DMS153 (cell line): ENCODE data around the gene ADAP1.
"Not testable (repeated sequence)": the region's sequence is repeated elsewhere in the genome, so short reads cannot be mapped to it uniquely, and the experiment has no call there.

ENCODE experiments used
- DNase-seq: peaks from one replicate; lab custom pipeline; 2025; lab: John Stamatoyannopoulos, UW

Gene ADAP1, protein sequence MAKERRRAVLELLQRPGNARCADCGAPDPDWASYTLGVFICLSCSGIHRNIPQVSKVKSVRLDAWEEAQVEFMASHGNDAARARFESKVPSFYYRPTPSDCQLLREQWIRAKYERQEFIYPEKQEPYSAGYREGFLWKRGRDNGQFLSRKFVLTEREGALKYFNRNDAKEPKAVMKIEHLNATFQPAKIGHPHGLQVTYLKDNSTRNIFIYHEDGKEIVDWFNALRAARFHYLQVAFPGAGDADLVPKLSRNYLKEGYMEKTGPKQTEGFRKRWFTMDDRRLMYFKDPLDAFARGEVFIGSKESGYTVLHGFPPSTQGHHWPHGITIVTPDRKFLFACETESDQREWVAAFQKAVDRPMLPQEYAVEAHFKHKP

DNA sequence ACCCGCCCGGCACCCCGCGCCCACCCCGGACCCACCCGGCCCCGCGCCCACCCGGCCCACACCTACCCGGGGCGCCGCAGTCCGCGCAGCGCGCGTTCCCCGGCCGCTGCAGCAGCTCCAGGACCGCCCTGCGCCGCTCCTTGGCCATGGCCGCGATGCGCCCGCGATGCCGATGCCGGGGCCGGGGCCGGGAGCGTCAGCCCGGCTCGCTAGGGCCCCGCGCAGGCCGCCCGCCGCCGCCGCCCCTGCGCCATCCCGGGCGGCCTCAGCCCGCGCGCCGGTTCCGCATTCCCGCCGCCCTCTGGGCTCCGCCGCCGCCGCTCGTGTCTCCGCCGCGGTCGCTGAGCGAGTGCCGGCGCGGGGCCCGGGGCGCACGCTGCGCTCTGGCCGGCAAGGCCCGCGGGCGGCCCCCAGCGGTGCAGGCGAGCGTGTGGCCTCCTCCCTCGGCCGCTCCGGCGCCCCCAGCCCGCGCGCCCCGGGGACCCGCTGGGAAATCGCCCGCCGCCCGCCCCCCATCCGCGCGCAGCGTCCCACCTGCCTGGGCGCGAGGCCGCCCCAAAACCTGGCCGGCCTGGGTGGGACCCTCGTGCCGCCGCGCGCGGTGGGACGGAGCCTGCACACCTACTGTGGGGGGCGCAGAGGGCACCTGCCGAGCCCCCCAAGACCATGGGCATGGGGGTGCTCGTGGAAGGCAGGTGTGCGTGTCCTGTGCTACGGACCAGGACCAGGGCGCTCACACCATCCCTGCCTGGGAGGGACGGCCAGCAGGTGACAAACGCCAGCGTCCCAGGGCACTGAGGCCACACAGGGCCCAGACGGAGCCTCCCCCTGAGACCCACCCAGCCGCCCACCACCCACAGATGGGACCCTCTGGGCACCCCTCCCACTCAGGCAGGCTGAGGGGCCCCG, at the start of gene ADAP1:
Gene ADAP1, minus strand, starts transcription at position 351 of the 909 bp plus-strand sequence. Its CDS starts 203 bp downstream, at position 148.
- DNase-seq = no peak

DNA sequence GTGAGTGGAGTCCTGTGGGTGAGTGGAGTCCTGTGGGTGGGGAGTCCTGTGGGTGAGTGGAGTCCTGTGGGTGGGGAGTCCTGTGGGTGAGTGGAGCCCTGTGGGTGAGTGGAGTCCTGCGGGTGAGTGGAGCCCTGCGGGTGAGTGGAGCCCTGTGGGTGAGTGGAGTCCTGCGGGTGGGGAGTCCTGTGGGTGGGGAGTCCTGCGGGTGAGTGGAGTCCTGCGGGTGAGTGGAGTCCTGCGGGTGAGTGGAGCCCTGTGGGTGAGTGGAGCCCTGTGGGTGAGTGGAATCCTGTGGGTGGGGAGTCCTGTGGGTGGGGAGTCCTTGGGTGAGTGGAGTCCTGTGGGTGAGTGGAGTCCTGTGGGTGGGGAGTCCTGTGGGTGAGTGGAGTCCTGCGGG, 48.0 kb upstream of the ADAP1 start:
- DNase-seq = not testable (repeated sequence)

DNA sequence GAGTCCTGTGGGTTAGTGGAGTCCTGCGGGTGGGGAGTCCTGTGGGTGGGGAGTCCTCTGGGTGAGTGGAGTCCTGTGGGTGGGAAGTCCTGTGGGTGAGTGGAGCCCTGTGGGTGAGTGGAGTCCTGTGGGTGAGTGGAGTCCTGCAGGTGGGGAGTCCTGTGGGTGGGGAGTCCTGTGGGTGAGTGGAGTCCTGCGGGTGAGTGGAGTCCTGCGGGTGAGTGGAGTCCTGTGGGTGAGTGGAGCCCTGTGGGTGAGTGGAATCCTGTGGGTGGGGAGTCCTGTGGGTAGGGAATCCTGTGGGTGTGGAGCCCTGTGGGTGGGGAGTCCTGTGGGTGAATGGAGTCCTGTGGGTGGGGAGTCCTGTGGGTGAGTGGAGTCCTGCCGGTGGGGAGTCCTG, 47.5 kb upstream of the ADAP1 start:
- DNase-seq = not testable (repeated sequence)

DNA sequence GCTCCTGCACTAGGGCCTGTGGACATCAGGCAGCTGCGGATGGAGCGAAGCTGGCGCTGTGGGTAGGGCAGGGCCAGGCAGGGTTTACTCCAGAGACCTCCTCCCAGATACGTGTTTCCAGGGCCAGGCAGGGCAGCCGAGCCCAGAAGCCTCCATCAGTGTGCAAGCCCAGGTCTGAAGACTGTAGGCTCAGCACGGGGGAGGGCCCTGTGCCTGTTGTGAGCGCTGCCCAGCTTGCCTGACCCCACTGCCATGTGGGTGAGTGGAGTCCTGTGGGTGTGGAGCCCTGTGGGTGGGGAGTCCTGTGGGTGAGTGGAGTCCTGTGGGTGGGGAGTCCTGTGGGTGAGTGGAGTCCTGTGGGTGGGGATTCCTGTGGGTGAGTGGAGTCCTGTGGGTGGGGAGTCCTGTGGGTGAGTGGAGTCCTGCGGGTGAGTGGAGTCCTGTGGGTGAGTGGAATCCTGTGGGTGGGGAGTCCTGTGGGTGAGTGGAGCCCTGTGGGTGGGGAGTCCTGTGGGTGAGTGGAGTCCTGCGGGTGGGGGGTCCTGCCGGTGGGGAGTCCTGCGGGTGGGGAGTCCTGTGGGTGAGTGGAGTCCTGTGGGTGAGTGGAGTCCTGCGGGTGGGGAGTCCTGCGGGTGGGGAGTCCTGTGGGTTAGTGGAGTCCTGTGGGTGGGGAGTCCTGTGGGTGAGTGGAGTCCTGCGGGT, 46.7 kb upstream of the ADAP1 start:
- DNase-seq = not testable (repeated sequence)

DNA sequence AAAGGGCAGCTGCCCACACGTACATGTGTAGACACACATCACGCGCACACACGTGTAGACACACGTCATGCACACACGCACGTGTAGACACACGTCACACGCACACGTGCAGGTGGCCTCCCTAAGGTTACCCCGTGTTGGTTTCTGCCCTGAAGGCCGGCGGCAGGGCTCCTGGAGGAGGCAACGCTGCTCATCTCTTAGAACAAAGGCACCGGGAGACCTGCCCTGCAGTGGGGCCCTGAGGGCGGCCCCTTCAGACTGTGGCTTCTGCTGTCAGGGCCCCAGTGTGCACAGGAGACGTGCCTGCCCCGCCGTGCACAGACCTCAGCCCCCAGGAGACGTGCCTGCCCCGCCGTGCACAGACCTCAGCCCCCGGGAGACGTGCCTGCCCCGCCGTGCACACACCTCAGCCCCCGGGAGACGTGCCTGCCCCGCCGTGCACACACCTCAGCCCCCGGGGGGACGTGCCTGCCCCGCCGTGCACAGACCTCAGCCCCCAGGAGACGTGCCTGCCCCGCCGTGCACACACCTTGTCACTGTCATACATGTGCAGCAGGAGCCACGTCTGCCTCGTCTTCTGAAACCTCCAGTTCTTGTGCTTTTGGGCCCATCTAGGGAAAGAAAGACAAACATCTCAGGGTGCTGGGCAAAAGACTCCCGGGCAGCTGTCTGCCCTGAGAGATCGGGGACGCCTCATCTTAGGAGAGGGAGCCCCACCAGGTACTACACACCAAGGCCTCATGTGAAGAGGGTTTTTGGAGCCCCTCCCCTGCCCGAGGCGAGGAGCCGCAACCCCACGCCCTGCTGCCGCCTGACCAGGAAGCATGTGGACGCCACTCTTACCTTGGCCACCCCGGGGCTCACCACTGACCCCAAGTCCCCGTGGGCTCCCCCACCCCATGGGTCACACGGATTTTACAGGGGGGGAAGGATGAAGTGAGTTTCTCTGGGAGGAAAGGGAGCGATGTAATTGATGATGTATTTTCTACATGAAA, 45.8 kb upstream of the ADAP1 start:
- DNase-seq = no peak

DNA sequence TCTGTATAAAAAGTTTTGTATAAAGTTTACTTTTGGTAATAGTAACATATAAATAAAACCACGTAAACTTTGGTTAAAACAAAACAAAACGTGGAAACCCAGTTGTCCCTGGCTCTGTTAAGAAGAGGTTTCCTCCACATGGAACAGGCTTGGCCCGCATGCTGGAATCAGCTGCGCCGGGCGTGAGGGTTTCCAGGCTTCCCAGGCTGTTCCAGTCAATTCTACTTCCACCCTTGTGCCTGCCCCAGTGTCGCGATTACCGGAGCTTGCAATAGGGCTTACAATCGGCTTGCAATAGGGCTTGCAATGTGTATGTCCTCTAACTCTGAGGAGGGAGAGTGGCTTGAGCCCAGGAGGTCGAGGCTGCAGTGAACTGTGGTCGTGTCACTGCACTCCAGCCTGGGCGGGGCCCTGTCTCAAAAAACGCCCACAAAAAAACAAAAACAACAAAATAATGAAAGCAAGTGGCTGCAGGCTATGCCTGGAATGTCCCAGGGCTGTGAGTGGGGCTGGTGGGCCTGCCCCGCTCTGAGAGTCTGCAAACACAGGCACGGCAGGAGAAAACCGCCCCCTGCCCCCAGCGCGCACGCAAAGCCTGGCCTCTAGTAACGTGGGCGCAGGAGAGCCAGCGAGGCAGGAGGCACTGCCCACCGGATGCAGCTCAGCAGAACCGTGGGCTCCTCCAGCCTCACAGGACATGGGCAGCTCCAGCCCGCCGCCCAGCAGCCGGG, 44.8 kb upstream of the ADAP1 start:
- DNase-seq = no peak

DNA sequence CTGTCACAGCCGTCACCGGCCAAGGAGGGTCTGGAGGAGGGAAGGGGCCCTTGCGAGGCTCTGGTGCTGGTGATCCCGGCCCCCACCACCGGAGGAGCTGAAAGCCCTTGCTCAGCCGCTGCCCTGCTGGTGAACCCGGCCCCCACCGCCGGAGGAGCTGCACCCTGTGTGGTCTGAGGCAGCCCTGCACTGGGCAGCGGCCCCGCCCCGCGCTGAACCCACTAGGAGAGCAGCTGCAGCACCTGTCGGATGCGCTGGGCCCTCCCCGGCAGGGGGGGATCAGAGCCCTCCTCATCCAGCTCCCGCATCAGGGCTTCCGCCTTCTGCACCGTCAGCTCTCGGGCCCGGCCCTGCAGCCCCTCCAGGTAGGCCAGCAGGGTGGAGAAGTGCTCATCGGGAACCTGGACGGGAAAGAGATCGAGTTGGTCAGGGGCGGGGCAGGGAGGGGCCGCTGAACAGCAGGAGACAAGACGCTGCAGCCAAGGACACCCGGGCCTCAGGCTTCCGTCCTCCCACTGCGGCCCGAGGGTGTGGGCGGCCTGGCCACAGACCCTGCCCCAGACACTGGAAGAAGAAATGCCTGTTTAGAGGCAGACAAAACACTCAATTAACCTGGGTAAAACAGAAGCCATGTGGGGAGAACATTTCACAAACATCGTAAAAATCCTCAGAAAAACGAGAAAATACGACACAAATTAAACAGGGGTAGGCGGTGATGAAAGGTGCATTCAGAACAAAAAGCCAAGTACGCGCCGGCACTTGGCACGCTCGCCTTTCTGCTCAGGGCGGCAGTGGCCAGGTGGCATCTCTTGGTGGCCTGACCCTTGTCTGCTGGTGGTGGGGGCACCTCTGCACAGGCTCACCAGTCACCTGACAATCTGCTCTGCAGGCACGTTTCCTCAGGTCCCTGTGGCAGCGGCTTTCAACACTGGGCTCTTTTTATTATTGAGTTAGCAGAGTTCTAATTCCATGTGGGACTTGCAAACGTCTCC, 43.2 kb upstream of the ADAP1 start:
- DNase-seq = no peak

DNA sequence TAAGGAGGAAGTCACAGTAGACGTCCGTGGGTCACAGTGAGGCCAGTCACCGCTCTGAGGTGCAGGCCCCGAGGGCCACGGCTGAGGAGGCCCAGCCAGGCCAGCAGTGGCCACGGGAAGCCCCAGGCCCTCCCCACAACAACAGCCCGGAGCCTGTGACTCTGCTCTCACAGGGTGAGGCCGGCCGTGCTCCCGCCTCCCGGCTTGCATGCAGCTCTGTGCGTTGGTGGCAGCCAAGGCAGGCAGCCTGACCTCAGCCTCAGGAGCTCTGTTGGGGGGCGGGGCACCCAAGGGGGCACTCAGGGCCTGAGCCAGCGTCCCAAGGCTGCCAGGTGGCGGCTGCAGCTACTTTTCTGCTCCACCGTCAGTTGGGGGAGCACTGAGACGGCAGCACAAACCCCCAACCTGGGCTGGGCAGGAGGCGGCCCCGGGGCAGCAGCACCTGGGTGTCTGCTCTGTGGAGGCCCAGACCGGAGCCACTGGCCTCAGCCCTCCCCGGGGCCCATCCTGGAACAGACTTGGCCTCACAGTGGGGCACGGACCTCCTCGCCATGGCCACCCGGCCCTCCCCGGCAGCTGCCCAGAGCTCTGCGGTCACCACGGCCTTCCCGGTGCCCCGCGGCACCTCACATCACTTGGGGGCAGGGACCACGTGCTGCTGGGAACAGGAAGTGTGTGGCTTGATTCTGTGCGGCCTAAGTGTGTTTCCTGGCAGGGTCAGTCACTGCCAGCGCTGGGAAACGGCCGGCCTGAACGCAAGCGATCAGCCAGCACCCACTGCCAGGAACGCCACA, 41.8 kb upstream of the ADAP1 start:
- no peak for DNase-seq

DNA sequence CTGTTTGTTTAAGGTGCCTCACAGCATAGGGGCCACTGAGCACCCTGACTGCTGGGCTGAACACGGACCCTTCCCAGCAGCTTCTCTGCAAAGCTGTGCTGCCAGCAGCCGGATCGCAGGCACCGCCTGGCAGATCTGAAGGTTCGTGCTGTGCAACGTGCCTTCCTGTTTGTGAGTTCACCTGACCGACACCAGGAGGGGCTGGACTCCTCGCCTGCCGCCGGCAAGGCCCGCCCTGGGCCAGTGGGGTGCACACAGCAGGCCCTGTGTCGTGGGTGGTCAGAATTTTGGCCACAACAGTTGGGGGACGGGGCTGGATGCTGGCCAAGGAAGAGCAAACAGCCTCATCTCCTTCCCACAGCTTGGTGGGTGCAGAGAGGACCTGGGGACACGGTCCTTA, 41.1 kb upstream of the ADAP1 start:
- DNase-seq = no peak

DNA sequence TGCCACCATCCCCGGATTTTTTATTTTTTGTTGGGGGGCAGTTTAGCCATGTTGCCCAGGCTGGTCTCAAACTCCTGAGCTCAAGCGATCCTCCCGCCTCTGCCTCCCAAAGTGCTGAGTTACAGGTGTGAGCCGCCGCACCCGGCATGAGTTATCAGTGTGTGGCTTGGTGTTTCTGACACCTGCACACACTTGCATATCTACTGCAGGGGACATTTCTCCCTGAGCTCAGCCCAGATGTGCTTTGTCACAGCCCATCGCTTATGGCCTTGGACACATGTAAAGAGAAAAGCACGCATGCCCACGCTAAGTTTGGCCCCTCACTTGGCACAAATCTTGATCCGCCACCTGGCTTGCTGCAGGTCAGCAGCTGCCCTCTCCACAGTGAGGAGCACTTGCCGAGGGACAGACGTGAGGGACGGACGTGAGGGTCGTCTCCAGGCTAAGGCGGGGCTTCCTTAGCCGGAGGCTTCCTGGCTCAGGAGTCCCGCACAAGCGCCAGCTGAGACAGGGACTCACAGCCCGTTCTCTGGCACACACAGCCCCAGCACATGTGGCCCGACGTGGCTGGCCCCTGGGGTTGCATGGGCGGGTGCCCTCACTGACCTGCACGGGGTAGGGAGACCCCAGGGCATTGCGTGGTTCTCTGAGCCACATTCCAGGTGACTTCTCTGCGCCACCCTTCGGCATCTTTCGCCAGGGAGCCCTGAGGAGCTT, 40.3 kb upstream of the ADAP1 start:
- DNase-seq = no peak

DNA sequence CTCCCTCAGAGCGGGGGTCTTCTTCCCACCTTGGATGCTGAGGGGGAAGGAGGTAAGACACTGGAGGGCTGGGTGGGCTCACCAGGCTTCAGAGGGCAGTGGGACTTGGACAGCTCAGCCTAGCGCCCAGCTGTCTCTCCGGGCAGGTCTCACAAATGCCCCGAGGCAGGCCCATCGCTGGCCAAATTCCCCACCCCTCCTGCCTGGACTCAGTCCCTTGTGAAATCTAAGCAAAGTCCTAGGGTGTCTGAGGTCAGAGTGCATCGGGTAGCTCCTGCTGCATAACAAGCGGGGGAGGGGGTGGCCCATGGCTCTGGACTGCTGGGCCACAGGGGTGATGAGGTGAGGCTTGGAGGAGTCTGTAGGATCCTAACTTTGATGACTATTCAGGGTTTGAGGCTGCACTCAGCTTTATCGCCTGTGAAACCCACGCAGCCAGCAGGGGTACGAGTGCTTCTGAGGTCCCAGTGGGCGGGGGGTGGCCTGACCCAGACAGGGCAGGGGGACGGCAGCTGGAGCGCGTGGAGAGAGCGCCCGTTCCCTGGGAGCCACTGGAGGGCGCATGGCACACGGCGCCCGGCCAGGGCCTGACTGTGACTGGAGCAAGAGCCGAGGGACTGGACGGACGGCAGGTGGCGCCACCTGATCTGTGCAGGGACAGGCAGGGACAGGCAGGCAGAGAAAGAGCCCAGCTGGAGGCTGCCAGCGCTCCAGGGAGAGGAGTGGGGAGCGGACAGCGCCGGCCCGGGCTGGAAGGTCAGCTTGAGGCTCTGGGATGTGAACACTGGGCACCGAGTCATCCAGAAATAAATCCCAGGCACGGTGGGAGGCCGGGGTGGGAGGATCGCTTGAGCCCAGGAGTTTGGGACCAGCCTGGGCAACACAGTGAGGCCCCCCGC, 38.5 kb upstream of the ADAP1 start:
- peak; percentile 93 for DNase-seq

DNA sequence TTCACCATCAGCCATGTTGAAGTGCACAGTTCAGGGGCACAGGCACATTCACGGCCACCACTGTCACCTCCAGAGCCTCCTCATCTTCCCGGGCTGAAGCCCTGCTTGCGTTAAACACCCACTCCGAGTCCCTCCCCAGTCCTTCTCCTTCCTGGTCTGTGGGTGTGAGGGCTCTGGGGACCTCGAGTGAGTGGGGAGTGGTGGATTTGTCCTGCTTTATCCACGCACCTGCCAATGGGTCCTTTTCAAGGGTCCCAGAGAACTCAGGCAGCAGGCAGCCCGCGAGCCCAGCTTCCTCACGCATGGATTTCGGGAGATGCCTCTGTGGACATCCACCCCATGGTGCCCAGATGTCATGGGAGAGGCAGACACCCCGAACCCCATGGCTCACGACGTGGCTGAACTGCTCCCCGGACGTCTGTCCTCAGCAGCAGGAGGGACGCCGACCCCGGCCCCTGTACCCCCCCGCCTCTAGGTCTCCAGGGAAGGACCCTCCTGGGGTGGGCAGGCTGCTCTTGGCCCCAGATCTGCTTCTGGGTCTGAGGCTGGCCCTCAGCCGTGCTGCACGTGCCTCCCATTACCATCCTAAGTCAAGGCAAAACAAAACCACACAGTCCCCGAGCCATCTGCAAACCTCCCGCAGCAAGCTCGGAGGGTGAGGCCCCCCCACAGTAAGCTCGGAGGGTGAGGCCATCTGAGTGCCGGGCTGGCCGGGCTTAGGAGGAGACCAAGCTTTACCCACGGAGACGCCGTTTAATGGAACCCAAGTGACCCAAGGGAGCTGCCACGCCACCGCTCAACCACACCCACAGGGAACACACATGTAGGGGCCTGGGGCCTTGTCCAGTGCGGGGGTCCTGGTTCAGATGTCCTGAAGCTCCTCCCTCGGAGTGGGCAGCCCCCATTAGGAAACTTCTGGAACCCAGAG, 37.5 kb upstream of the ADAP1 start:
- DNase-seq = no peak

DNA sequence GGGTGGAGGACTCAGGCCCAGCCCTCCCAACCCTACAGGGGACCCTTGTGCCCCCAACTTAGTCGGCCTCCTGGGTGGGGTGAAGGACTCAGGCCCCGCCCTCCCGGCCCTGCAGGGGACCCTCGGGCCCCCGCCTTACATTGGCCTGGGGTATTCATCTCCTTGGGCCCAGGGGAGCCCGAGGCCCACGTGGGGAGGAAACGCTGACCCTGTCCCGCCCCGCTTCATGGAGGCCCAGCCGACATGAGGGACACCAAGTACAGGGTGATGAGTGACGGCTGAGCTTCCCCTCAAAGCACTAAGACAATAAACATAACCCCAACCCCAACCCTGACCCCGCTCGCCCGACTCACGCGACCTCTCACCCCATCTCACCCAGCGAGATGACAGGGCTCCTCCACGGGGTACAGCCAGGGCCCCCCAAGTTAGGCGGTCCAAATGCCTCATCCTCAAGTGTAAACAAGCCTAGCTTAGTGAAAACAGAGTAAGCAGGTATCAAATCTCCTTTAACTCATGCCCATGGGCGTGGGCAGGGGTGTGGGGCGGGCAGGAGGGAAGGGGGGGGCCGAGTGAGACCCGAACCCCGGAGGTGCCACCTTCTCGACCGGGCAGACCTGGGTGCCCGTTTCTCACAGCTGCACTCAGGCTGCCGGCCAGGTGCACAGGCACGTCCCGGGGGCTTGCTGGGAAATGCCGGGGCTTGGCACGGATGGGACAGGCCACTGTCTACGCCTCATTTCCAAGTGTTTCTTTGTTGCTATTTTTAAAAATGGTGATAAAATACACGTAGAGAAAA, 36.7 kb upstream of the ADAP1 start:
- DNase-seq = no peak

DNA sequence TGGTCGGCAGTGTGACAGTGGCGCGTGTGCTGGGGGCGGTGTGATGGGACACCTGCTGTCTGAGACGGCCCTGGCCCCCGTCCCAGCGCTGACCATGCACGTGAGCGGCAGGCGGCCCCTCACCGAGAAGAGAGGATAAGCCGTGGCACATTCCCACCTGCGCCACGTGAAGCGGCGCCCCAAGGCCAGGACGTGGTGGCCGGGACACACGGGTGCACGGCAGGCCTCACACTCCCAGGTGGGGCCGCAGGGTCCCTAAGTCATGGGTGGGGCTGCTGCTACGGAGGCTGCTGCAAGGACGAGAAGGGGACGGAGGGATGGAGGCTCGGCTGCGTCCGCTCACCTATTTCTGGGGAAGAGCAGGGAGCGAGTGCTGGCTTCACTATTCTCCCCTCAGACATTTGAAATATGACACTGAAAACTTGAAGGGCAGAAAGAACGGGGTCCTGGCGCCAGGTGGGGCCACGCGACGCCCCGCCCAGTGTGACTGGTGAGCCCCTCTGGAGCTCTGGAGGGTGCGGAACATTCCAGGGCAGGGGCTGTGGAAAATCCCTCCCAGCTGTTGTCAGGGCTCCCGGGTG, 36.0 kb upstream of the ADAP1 start:
- DNase-seq = no peak
